Measurements from ENCODE around the gene ALDH3A1.

ALDH3A1 gene

DNA sequence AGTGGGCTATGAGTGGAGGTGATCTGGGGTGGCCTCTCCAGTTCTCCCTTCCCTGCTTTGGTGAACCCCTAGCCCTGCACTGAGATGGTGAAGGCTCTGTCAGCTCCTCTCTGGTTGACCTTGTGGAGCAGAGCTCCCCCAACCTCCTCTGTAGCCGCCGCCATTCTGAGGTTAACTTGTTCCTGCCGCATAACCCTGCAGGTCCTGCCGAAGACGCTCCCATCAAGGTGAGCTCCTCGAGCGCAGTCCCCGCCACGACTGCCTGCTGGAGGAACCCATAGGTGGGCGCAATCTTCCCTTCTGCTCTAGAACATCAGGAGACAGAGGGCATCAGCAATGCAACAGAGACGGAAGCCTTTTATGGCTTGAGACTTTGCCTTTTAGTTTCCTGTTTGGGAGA is 16.5 kb downstream of the ALDH3A1 start:
- TF ChIP-seq, protein P1, sequence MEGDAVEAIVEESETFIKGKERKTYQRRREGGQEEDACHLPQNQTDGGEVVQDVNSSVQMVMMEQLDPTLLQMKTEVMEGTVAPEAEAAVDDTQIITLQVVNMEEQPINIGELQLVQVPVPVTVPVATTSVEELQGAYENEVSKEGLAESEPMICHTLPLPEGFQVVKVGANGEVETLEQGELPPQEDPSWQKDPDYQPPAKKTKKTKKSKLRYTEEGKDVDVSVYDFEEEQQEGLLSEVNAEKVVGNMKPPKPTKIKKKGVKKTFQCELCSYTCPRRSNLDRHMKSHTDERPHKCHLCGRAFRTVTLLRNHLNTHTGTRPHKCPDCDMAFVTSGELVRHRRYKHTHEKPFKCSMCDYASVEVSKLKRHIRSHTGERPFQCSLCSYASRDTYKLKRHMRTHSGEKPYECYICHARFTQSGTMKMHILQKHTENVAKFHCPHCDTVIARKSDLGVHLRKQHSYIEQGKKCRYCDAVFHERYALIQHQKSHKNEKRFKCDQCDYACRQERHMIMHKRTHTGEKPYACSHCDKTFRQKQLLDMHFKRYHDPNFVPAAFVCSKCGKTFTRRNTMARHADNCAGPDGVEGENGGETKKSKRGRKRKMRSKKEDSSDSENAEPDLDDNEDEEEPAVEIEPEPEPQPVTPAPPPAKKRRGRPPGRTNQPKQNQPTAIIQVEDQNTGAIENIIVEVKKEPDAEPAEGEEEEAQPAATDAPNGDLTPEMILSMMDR (IDR thresholded peaks at IDR 0.05; ENCODE audit: insufficient read depth, missing control alignments) = no peak
- FAIRE-seq (no peak), DNase-seq (ENCODE audit: insufficient read length, low spot score) (no peak)

DNA sequence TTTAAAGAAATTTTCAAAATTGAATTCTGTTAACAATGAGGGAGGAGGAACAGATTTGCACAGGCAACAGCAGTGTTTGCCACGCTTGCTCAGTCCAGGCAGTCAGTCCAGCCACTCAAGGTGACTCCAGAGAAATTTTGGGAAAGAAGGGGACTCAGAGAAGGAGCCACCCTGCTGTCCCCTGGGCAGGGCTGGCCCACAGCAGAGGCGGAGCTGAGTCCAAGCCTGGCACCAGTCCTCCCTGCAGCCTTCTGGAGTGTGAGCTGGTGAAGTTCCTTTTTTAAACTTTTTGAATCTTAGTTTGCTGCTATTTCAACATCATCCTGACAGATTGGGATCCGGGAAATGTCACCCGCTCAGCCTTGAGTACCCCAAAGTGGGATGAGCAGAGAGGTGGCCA is 17.3 kb downstream of the ALDH3A1 start:
- FAIRE-seq (no peak), DNase-seq (ENCODE audit: insufficient read length, low spot score) (no peak)
- TF ChIP-seq, protein P1 (IDR thresholded peaks at IDR 0.05; ENCODE audit: insufficient read depth, missing control alignments) = no peak

DNA sequence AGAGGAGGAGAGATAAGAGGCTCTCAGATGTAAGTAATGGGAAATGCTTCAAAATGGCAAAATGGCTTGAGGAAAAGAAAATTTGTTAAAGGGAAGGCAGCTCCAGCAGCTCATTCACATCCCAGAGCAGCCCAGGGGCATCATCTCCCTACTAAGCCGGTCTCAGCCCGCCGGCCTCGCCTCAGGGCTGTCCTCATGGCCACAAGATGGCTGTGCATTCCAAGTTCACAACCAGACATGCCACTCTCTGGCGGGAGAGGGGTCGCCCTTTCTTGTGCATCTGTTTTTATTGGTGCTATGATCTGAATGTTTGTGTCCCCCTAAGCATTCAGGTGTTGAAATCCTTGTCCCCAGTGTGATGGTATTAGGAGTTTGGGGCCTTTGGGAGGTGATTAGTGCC is 18.2 kb downstream of the ALDH3A1 start:
- FAIRE-seq (no peak), DNase-seq (ENCODE audit: insufficient read length, low spot score) (no peak)
- TF ChIP-seq, protein P1 (IDR thresholded peaks at IDR 0.05; ENCODE audit: insufficient read depth, missing control alignments) = no peak

DNA sequence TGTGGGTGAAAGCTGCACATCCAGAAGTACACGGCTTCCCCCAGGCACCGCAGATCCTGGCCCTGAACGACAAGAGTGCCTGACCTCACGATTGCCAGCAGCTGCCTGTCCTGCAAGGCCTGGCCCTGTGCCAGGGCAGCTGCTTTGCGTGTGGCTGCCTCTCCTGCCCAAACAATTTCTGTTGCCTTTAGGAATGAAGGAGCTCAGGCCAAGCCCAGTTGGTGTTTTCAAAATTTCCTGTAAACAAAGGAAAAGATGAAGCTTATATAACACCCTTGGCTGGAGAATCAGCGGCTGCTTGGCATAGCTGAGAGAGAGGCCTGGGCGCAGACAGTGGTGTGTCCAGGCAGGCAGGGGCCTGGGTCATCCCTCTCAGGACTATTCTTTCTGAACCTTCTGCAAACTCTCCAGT is 20.0 kb downstream of the ALDH3A1 start:
- no peak for DNase-seq (ENCODE audit: insufficient read length, low spot score)
- TF ChIP-seq, protein P1 (IDR thresholded peaks at IDR 0.05; ENCODE audit: insufficient read depth, missing control alignments) = no peak
- no peak for FAIRE-seq

DNA sequence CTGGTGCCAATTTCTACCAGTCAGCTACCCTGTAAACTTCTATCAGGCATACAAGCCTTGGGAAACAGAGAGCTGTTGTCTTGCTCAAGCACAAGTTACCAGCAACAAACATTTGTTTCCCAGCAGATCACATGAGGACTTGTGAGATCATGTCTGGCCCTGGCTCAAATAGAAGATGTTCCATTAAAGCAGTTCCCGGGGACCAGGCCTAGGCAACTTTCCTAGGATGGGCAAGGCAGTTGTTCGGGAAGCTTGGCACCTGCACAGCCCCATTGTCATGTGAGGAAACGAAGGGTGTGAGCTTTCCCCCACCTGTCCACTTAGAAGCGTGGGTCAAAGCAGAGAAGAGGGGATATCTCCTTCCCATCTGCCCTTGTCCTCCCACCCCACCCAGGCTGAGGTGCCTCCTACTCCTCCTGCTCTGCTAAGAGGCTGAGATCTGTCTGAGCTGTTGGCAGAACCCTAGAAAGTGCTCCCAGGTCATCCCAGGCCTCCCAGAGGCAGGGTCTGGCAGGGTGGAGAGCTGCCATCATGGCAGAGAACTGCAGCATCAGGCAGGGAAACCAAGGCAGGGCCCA is 20.5 kb downstream of the ALDH3A1 start:
- TF ChIP-seq, protein P1 (IDR thresholded peaks at IDR 0.05; ENCODE audit: insufficient read depth, missing control alignments) = no peak
- DNase-seq (ENCODE audit: insufficient read length, low spot score) (no peak), FAIRE-seq (no peak)

DNA sequence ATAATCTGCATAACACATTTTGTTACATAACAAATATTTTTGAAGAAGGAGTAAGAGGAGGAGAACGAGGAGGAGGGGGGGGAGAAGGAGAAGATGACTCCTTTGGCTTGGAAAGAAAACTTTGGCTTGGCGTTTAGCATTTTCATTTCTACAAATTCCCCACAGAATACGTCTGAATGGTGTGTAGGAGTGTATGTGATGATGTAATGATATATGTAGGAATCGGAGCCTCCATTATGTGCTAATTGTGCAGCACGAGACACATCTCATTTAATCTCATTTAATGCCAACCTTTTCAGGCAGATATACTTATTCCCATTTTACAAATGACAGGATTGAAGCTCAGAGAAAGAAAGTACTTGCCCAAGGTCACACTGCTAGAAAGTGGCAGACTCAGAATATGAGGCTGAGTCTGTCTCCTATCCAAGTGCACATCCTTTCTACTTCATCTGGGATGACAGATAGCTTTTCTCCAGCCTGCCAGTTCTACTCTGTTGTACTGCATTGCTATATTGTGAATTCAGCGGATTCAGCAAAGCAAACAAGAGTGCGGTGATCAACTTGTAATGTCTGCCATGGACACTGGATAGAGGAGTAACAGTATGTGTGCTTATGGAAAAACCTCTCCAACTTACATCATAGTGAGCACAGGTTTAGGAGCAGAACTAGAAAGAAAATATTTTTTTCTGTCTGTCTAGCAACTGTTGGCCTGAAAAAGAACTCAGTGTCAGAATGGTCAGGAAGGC is 21.3 kb downstream of the ALDH3A1 start:
- FAIRE-seq (no peak), DNase-seq (ENCODE audit: insufficient read length, low spot score) (no peak)
- TF ChIP-seq, protein P1 (IDR thresholded peaks at IDR 0.05; ENCODE audit: insufficient read depth, missing control alignments) = no peak

DNA sequence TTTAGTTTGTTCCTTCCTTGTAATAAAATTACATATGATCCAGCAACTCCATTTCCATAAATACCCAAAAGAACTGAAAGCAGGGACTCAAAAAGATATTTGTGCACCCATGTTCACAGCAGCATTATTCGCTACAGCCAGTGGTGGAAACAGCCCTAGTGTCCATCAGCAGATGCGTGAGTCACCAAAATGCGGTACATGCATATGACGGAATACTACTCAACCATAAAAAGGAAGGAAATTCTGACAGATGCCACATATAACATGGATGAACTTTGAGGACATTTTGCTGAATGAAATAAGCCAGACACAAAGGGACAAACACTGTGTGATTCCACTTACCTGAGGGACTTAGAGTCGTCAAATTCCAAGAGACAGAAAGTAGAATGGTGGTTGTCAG is 22.6 kb downstream of the ALDH3A1 start:
- DNase-seq (ENCODE audit: insufficient read length, low spot score) (no peak), FAIRE-seq (no peak)
- TF ChIP-seq, protein P1 (IDR thresholded peaks at IDR 0.05; ENCODE audit: insufficient read depth, missing control alignments) = no peak
